DMS53 (cell line): ENCODE measurements around the gene CCDC71.
A peak's percentile ranks its signal among the peaks of the same experiment; 100 is the strongest.

Experiments
- DNase-seq: peaks from one replicate; lab custom pipeline; 2025; lab: John Stamatoyannopoulos, UW

Gene CCDC71

GRCh38 chr3:49170744-49171118, 4.6 kb upstream of the CCDC71 start:
- no peak for DNase-seq

- DNase-seq = no peak
Observed at GRCh38 chr3:49166752-49167556, 823 bp upstream of the CCDC71 start.

GRCh38 chr3:49164983-49165720, 979 bp downstream of the CCDC71 start:
- DNase-seq = no peak

DNA sequence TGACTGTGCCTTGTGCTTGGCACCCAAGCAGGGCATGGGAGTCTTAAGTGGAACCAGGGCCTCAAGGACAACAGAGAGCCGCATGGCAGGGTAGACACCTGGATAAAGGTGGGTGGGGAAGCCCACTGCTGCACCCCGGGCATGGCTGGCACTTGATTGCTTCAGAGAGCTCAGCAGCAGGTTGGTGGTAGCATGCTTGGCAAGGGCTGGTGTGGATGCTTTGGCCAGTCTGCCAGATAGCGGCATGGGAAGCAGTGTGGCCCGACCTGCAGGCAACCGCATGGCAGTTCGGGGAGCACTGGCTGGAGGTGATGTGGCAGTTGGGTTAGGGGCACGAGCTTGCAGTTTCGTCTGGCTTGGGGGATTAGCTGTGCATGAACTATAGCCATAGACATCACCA, 2.5 kb downstream of the CCDC71 start:
- no peak for DNase-seq

- DNase-seq = no peak
Observed at GRCh38 chr3:49162751-49163419, 3.2 kb downstream of the CCDC71 start.

- DNase-seq = no peak
Observed at GRCh38 chr3:49161808-49162530, 4.2 kb downstream of the CCDC71 start.

DNA sequence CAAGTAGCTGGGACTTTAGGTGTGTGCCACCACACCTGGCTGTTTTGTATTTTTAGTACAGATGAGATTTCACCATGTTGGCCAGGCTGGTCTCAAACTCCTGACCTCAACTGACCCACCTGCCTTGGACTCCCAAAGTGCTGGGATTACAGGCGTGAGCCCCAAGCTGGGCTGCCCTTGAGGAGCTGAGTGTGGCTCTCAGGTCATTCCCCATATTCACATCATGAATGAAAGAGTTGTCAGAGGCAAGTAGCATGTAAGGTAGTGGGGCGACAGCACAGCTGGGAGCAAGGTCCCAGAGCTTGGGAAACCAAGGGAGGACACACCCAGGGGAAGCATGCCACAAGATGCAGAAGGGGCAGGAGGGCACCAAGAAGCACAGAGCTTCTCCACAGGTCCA, 4.9 kb downstream of the CCDC71 start:
- no peak for DNase-seq

- peak; percentile 2 for DNase-seq
Observed at GRCh38 chr3:49158792-49159191, 7.3 kb downstream of the CCDC71 start.

DNA sequence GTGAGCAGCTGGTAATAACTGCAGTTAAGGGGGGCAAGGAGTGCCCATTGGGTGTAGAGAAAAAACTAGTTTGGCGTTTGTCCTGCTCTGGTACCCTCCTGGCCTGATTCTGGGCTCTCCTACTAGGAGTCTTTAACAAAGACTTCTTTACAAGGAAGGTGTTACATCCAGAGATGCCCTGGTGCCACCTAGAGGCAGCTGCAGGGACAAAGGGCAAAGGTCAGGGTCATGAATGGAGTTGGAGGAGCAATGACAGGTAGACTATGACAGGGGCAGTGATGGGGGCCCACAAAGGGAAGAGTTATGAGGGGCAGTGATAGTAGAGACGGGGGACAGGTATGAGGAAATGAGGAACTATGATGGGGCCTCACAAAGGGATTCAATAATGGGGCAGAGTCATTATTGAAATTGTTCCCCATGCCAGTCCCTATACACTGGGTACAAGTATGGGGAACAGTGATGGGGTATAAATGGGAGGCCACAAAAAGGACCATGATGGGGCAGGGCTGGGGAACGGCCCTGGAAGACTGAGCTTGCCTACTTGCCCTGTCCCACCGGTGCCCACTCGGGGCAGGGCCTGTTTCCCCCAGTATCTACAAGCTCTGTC, 7.9 kb downstream of the CCDC71 start:
- peak; percentile 52 for DNase-seq

GRCh38 chr3:49157289-49157688, 8.8 kb downstream of the CCDC71 start:
- DNase-seq = no peak

GRCh38 chr3:49153349-49153912, 12.7 kb downstream of the CCDC71 start:
- DNase-seq = no peak

DNA sequence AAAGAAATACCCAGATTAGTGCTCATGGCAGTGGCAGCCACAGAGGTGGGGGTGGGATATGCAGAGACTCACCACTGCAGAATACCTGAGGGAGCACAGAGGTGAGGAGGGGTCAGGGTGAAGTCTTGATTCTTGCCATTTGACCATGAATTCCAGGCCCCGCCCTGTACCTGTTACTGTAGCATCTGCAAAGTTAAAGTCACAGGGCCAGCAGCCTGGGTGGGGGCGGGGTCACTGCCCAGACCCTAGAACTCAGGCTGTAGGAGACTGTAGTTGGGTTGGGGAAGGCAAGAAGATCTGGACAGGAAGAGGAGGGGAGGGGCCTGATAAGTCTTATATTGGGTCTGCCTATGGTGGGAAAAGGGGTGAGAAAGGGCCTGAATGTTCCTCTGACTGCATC, 14.5 kb downstream of the CCDC71 start:
- no peak for DNase-seq

- DNase-seq = no peak
Observed at GRCh38 chr3:49148159-49148558, 18.0 kb downstream of the CCDC71 start.

DNA sequence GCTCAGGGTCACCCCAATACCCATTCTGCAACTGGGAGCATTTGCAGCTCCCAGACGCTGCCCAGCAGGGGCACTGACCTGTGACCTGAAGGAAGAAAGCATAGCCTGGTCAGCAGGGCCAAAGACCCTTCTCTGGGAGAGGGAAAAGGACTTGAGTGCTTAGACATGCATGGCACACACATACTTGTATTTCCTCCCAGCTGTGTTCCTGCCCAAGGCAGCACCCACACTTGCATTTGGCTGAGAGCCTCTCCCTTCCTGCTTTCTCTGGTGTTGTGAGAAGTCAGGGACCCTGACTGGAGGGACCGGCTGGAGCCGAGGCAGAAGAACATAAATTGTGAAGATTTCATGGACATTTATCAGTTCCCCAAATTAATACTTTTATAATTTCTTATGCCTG, 26.1 kb downstream of the CCDC71 start:
- DNase-seq = no peak

DNA sequence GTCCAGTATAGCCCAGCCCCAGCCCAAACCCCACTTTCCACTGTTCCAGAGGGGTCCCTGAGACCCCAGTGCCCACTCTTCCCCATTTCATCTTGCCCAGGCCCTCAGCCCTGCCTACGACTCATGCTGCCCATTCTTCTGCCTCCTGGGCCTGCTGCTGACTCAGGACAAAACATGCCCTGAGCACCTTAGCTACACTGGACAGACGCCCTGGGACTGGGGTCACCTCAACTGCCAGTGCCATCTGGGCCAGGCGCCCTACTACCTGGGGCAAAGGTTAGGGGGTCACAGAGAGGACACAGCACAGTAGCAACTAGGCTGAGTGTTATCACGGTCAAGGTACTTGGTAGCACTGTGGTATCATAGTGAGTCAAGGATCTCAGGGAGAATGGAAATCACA, 30.6 kb downstream of the CCDC71 start:
- no peak for DNase-seq

- no peak for DNase-seq
Observed at GRCh38 chr3:49134471-49135265, 31.5 kb downstream of the CCDC71 start.

GRCh38 chr3:49133226-49133951, 32.7 kb downstream of the CCDC71 start:
- peak; percentile 73 for DNase-seq

DNA sequence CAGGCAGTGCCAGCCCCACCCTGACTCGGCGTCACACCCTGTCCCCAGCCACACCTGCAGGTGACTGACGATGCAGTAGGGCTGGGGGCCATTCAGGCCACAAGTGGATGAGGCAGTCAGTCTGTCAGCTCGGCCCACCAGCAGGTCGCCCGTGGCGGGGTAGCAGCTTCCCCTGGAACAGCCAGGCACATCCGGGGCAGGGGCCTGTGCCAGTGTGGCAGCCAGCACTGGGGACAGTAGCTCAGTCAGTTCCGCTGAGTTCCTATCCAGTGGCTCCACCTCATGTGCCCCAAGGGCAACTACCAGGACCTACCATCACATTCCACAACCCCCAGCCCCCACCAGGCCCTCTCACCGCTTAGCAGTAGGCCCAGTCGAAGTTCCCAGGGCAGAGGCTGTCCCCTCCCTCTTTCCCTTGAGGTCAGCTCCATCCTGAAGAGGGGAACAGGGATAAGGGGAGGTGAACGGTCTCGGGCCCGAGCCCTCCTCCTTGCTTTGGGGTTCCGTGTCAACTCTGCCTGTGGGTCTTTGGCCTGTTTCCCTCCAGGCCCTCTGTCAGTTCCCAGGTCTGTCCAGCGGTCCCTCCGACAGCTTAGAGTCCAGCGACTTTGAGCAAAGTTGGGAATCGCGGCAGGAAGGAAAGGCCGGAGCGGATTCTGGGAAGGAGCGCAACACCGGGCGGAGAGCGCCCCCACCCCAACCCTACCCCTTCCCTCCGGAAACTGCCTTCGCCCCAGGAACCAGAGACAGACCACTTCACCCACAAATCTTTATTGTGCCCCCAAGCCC, 33.5 kb downstream of the CCDC71 start, which contains the start of gene LAMB2:
LAMB2 (minus strand) TSS at position 614 of the 789 bp plus-strand sequence; CDS start at position 431, 183 bp downstream.
- peak; percentile 37 for DNase-seq

- DNase-seq = no peak
Observed at GRCh38 chr3:49132073-49132436, 34.1 kb downstream of the CCDC71 start.
